Stimulated activated naive CD8-positive, alpha-beta T cell treated with anti-CD3 and anti-CD28 coated beads, Interleukin-15, Interleukin-2, amounts not matched to agents 100 U/mL and 50 U/mL, for 24 hours (primary cell): ENCODE results near the gene MAGI1.

Experiments
- ATAC-seq: fragments of 150-1000 bp; cut with Tn5 transposase; one replicate; pipeline ENCODE4 v1.10.0; 2021
- DNase-seq: peaks from one replicate; pipeline ENCODE4 v3.0.0; 2021

The MAGI1 gene

DNA sequence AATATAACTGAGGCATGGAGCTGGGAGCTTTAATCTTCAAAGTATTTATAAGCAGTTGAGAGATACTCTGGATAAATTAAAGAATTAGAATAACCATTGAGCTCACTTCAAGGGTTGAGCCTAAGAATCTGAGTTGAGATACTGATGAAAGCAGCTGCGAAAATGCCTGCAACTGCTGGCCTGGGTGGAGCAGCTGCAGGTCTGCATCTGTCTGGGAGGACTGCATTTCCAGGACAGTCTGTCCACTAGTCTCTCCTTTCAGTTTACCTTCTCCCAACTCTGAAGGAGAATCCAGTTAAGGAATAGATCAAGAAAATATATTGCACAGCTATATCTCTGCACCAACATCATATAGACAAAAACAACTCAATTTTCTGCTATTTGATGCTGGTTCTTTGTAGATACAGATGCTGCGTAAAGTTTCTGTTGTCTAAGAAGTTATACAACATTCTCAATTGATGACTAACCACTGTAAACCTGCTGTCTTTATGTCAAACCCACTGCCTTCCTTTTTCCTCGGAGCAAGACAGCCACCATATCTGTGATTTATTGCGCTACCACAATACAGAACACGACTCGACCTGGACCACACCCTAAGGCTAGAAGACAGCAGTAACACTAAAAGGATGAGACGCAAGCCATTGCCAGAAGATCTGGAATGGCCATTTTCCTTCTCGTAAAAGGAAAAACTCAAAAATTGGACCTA lies 245.1 kb downstream of the MAGI1 start:
- no peak for ATAC-seq
- no peak for DNase-seq

DNA sequence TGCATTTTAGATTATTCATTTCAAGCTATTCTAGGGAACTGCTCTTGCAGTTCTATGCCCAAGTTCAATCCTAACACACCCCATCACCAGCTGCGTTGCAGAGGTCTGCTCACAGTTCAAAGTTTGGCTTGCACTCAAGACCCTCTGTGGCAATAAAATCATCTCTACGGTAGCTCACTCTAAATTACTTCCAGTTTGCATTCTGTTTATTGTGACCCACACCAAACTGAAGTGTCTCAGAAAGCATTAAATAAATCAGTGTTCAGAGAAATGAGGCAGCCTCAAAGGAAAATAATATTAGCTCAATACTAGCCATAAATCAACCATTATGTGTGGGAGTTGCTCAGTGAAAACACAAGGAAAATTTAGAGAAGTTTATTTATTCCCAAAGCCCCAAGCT lies 250.3 kb downstream of the MAGI1 start:
- ATAC-seq, result no peak

DNA sequence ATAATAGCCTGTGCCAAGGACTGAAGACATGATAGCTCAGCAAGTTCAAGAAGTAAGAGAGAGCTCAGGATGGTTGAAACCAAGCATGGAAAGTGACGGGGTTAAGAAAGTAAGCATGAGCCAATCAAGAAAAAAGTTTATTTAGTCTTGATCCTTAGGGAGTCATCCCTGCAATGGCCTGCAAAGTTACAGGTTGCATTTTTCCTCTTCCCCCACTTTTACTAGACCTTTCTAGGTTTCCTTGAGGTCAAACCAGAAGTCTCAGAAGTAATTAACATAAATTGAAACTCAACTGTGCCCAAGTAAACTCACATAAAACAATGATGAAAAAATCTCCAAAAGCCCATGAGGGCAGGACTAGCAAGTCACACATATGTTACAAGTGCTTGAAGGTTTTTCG lies 250.9 kb downstream of the MAGI1 start:
- no peak for ATAC-seq
- DNase-seq, result no peak

More for the DNA sequence above, 250.3 kb downstream of the MAGI1 start:
- no peak for DNase-seq

- ATAC-seq, result no peak
These were observed 251.4 kb downstream of the MAGI1 start for GRCh38 chr3:65787340-65787739.

DNA sequence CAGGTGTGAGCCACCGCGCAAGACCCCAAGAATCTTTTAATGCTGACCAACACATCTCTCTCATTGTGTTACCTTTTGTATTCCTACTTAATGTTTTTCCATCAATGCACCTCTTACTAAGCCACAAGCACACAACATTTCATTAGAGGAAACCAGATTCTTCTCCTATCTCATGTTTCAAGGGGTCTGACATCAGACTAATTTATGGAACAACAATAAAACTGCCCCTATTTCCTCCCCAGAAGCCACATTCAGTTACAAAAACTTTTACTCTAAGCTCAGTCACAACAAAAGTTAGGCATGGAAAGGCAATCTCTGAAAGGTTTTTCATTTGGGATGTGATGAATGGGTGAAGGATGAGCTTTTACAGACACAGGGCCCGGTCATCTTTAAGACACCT lies 251.8 kb downstream of the MAGI1 start:
- DNase-seq, result no peak
- no peak for ATAC-seq

More at GRCh38 chr3:65787340-65787739, 251.4 kb downstream of the MAGI1 start:
- DNase-seq, result no peak

DNA sequence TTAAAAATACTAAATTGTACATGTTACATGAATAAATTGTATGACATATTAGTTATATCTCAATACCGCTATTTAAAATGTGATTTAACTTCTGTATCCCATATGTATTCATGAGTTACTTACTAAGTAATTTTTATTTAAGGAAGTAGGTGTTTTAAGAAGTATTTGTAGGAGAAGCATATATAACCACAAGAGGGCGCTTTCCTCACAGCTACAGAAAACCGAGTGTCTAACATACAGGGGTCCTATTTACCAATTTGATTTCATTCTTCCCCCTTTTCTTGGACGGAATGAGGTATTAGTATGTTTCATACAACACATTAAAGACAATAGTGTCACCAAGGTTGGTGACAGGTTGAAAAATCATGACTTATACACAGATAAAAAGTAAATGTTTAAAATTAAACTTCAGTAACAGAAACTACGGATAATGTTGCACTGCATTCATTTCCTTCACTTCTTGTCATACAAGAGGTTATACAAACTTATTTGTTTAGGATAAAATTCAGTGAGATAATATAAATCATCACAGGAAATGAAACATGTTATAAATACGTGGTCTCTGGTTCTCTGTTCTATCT lies 253.6 kb downstream of the MAGI1 start:
- ATAC-seq, result no peak

DNA sequence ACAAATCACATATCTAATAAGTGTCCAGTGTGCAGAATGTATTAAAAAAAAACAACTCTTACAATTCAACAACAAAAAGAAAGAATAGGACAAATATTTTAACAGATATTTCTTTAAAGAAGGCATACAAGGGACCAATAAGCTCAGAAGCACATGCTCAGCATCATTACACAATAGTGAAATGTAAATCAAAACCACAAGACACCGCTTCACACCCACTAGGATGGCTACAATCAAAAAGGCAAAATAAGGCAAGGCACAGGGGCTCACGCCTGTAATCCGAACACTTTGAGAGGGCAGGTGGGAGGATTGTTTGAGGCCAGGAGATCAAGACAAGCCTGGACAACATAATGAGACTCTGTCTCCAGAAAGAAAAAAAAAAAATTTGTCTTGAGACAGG lies 255.6 kb downstream of the MAGI1 start:
- DNase-seq, result no peak
- ATAC-seq, result no peak

More for the DNA sequence above, 253.6 kb downstream of the MAGI1 start:
- DNase-seq, result no peak

DNA sequence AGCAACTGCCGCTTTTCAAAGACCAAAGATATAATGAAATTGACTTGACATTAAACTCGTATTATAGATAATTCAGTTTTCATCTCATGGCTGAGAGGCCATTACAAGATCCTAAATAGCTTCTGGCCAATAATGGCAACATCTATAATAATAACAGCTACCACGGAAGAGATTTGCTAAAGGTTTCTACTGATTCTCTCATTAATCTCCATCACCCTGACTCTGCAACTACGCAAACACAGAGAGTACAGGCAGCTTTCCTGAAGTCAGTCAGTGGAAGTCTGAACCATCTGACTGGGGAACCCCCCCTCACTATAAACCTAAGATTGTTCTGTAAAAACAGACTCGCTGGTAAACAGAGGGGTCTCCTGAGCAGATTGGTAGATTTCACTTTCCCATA lies 257.1 kb downstream of the MAGI1 start:
- DNase-seq, result no peak
- ATAC-seq, result no peak

DNA sequence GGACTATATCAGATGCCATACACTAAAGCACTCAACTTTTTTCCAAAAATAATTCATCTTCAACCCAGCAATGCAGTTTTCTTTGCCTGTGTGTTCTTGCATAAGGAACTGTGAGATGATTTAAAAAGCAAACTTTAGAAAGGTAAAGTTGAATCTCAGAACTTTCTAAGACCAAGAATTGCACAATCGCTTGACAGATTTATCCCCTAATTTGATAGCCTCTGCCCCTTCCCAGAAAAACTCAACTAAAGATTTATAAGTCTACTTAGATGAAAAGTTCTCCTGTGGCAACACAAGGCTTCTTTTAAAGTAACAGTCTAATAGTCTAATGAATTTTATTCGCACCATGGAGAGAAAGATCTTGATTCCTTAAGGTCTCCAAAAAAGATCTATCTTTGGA lies 259.3 kb downstream of the MAGI1 start:
- ATAC-seq, result no peak
- DNase-seq, result no peak

DNA sequence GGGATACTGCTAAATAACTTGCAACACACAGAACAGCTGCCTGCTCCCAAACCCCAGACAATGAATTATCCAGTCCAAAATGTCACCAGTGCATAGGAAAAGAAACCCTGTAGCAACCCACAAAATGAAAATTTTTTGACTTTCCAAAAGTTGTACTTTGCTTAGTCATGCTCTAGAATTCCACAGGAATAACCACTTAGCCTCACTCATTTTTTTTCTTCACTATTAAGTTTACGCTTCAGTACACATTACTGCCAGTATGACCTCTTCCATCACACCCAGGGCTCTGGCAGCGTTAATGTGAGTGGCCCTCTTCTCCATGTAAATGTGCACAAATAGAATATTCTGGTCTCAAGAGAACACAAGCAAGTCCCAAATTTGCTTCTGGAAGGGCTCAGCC lies 259.8 kb downstream of the MAGI1 start:
- no peak for DNase-seq
- ATAC-seq, result no peak

DNA sequence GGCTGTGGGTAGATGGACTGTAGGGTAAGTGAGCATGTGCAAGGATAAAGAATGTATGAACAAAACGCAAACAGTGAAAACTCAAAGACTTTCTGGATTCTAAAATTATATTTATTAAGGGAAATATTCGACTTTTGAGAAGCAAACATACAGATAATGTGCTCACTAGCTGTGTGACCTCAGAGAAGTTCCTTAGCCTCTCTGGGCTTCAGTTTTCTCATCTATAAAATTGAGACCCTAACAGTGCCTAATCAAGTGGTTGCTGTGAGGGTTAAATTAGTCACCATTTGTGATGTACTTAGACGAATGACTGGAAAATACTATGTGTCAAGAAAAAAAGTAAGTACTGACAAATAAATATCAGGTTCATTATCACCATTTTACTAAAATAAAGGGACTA lies 261.7 kb downstream of the MAGI1 start:
- DNase-seq (no peak), ATAC-seq (no peak)

- no peak for DNase-seq
- ATAC-seq, result no peak
These were observed 262.2 kb downstream of the MAGI1 start for GRCh38 chr3:65776494-65776893.

- DNase-seq (no peak), ATAC-seq (no peak)
These were observed 262.6 kb downstream of the MAGI1 start for GRCh38 chr3:65776081-65776480.

DNA sequence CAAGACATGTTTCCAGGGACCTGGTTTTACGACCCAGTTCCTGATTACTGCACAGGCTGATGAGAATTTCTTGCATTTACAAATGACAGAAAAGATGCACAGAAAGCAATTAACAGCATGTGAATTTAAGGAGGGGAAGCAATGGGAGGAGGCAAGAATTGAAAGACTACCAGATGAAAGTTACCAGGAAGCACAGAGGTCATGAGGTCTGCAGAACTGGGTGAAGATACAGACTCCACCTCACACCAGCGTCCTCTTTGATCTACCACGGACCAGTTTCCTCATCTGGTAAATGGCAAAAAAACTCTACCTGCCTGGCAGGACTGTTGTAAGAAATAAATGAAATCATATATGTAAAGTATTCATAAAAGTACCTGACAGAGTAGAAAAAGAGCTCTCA lies 266.0 kb downstream of the MAGI1 start:
- DNase-seq (no peak), ATAC-seq (no peak)

DNA sequence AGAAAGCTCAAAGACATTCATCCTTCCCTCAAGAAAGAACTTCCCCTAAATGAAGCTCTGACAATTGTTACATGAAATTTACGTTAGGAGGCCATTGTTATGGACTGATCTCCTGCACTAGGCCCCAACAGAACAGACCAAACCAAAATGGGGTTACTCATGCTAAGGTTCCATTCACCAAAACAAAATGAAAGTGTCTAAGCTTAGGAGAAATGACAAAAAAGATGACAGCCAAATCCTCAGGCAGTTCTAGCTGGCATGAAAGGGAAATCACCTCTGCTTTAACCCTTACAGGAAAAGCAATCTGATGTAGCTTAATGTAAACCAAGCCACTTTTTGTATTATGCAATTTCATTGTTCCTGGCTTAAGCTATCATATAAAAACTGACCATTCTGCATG lies 271.2 kb downstream of the MAGI1 start:
- ATAC-seq (no peak), DNase-seq (no peak)

- ATAC-seq, result no peak
- DNase-seq, result no peak
These were observed 276.5 kb downstream of the MAGI1 start for GRCh38 chr3:65762235-65762580.

DNA sequence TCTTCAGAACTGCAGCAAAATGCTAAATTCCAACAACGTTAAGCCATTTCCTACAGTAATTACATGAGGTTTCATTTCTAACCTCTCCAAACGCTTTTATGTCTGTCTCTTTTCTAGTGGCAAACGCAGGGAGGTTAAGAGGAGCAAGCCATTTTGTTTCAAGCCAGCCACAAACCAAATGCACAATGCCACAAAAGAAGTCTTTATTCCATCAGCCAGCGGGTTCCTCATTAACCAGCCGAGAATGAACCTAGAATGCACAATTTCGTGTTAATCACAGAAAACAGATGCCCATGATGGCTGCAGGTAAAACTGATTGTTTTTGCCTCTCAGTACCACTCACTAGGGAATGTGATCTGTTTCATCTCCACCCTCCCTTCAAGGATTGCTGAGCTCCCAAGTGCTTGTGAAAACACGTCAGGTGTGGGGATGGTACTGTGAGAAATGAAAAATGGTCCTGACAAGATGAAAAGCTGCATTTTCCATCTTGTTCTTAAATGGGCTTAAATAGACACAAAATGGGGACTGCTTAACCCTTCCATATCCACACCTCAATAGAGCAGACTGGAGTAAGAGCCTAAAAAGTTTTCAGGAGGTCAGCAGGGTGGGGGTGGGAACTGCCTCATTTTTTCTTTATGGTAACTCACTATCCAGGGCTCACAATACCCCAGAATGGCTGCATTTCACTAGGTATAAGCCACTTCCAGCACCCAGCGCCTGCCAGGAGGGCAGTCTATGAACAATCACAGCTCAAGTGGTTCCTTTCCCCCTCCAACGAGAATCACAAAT lies 277.1 kb downstream of the MAGI1 start:
- ATAC-seq (no peak), DNase-seq (no peak)

- DNase-seq, result no peak
- ATAC-seq, result no peak
These were observed 279.7 kb downstream of the MAGI1 start for GRCh38 chr3:65758876-65759598.

DNA sequence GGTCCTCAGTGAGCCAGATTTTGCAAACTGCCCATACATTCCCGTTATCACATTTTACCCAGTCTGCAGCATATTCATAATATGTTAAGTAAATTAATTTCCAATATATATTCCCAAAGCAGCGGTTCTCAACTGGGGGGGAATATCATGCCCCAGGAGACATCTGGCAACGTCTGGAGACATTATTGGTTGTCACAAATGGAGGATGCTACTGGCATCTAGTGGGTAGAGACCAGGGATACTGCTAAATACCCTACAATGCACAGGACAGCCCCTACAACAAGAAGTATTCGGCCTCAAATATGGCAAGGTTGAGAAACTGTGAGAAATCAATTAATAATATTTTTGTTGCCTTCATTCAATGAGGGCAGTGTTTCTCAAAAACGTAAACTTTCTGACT lies 280.3 kb downstream of the MAGI1 start:
- no peak for DNase-seq
- no peak for ATAC-seq

DNA sequence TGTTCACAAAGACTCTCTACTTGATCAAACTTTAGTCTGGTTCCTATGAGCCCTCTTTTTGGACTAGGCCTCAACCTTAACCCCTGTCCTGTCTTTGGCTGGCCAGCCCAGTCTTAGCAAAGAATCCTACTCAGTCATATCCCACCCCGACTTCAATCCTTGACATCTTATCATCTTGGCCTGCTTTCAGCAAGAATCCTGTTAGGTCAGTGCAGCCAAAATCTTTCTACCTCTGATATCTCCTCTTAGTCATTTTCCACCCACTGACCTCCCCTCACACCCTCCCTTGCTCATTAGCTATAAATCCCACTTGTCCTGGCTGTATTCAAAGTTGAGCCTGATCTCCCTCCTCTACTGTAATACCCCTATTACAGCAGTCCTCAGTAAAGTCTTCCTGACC lies 286.1 kb downstream of the MAGI1 start:
- DNase-seq (no peak), ATAC-seq (no peak)

DNA sequence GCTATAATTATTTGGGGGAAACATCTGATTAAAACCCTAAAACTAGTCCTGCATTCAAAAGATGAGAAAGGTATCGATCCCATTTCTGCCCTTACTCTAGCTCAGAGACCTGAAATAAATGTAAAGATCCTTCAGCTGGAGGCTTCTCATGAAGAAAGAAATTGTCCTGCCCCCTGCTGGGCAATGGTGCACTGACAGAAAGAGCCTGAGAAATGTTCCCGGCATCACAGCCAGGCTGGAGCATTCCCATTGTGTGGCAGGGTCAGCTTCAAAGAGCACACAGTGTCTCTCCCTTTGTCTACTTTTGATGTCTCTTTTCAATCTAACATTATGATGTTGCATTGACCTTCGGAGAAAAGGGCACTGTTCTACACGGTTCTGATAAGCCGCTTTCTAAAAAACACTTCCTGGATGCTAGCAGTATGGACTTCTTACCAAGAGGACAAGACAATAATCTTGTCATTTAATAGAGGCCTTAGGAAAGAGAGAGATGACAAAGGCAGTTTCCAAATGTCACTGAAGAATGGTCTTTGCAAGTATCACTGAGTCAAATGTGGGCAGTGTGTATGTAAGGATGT lies 287.5 kb downstream of the MAGI1 start:
- DNase-seq, result peak; percentile 9

DNA sequence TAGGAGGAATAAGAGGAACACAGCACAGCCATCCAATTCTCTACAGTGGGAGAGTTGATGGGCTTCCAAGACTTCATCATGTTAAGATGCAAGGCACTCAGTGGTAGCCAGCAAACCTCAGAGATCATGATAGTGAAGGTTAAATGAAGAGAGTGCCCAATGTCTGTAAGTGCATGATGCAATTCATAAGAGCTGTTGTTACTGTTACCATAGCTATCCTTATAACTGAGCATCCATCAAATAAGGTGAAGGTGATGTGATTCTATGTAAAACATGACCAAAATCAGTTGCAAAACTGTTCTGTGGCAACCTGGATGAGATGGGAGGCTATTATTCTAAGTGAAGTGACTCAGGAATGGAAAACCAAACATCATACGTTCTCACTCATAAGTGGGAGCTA lies 289.7 kb downstream of the MAGI1 start:
- ATAC-seq, result no peak
- no peak for DNase-seq

More for the DNA sequence above, 287.5 kb downstream of the MAGI1 start:
- ATAC-seq, result no peak

GRCh38 chr3:65748326-65748725 lies 290.4 kb downstream of the MAGI1 start:
- DNase-seq (no peak), ATAC-seq (no peak)
